Endothelial cell of umbilical vein (primary cell): ENCODE data around the gene PHF12. TPM values are rescaled to one million over a fixed set of nuclear protein-coding genes. Genes with fewer than 3 reads are reported as not detected.

ENCODE experiments used
- BruUV-seq: library from RNA; stranded (reverse); fragments of 400-500 nt; replicated peaks from 2 replicates; lab custom pipeline; 2021; lab: Mats Ljungman, UMichigan
- CTCF ChIA-PET: fragments of 300-600, 350-600 bp; sonication (Branson Sonifier 250); formaldehyde crosslinking; loops from one replicate; lab custom pipeline; 2021; ENCODE audit warnings: antibody characterized with exemption, inconsistent platforms; lab: Charles Lee
- POLR2A ChIA-PET: fragments of 300-600, 350-600 bp; sonication (Branson Sonifier 250); formaldehyde crosslinking; loops from one replicate; lab custom pipeline; 2021; ENCODE audit warnings: antibody characterized with exemption, inconsistent platforms; lab: Charles Lee
- DNase-seq: peaks from one replicate; pipeline ENCODE4 v3.0.0-alpha.2; 2011; ENCODE audit warnings: low read depth, low spot score
- FAIRE-seq: peaks from 2 replicates; lab custom pipeline; 2011; peaks lifted over from hg19 to GRCh38; lab: Jason Lieb, UNC
- H2AFZ ChIP-seq: 2 replicates; pipeline ENCODE4 v1.6.0; 2012; ENCODE audit warnings: low read depth, low read length, control low read depth, inconsistent platforms
- H3K27ac ChIP-seq: 2 replicates; pipeline ENCODE4 v1.5.1; 2011; ENCODE audit warnings: low read depth, mild to moderate bottlenecking, control low read depth, low read length, moderate library complexity; ENCODE audit not compliant: insufficient read depth
- H3K27me3 ChIP-seq, 2 experiments: 2 replicates each; pipeline versions ENCODE4 v1.6.0 to v1.6.1; 2011; ENCODE audit warnings: low read length in 2 of 2, mixed read lengths in 1 of 2; ENCODE audit not compliant: control insufficient read depth in 2 of 2, insufficient read depth in 2 of 2
- H3K36me3 ChIP-seq, 2 experiments: 2 replicates in 1 of 2; 3 replicates in 1 of 2; pipeline ENCODE4 v1.5.1; 2011; ENCODE audit warnings: low read length in 2 of 2, mild to moderate bottlenecking in 1 of 2, moderate library complexity in 1 of 2; ENCODE audit not compliant: control insufficient read depth in 2 of 2, insufficient read depth in 2 of 2; ENCODE audit errors: extremely low read depth in 1 of 2
- H3K4me1 ChIP-seq: 3 replicates; pipeline ENCODE4 v1.5.1; 2011; ENCODE audit warnings: mild to moderate bottlenecking, low read length; ENCODE audit not compliant: control insufficient read depth, insufficient read depth; ENCODE audit errors: extremely low read depth
- H3K4me2 ChIP-seq: 2 replicates; pipeline ENCODE4 v1.6.1; 2011; ENCODE audit warnings: low read length, control low read depth, mixed read lengths; ENCODE audit not compliant: insufficient read depth
- H3K4me3 ChIP-seq, 3 experiments: fragments of 200-600 bp in 1 of 3; sonication (generic), shearing (Covaris generic) in 1 of 3; replicated peaks in 1 of 3; 2 replicates each; pipeline ENCODE4 v1.5.1; 2011 to 2016; ENCODE audit warnings: control low read depth in 3 of 3, low read length in 3 of 3, mild to moderate bottlenecking in 2 of 3, inconsistent platforms in 1 of 3, low read depth in 1 of 3, moderate library complexity in 1 of 3; ENCODE audit not compliant: insufficient read depth in 1 of 3
- H3K79me2 ChIP-seq: 2 replicates; pipeline ENCODE4 v1.6.0; 2012; ENCODE audit warnings: low read length, inconsistent platforms; ENCODE audit not compliant: control insufficient read depth, insufficient read depth
- H3K9ac ChIP-seq: replicated peaks from 2 replicates; pipeline ENCODE3; 2011; ENCODE audit warnings: low read length, control low read depth; ENCODE audit not compliant: insufficient read depth; ENCODE audit errors: extremely low read depth
- H3K9me1 ChIP-seq: replicated peaks from 3 replicates; pipeline ENCODE4 v1.6.0; 2011; ENCODE audit warnings: mild to moderate bottlenecking, low read length; ENCODE audit not compliant: control insufficient read depth, insufficient read depth; ENCODE audit errors: extremely low read depth
- H3K9me3 ChIP-seq: replicated peaks from 2 replicates; pipeline ENCODE4 v1.5.1; 2012; ENCODE audit warnings: low read length, inconsistent platforms; ENCODE audit not compliant: control insufficient read depth, insufficient read depth
- H4K20me1 ChIP-seq: replicated peaks from 2 replicates; pipeline ENCODE3; 2011; ENCODE audit warnings: mild to moderate bottlenecking, low read length; ENCODE audit not compliant: control insufficient read depth, insufficient read depth; ENCODE audit errors: extremely low read depth
- CTCF ChIP-seq, 2 donors: IDR thresholded peaks; 1 replicate in 1 of 2; 2 replicates in 1 of 2; pipeline ENCODE4 v1.5.1; 2011; ENCODE audit warnings: low read length in 2 of 2, mild to moderate bottlenecking in 2 of 2, moderate library complexity in 2 of 2, control low read depth in 1 of 2, inconsistent platforms in 1 of 2, low read depth in 1 of 2; ENCODE audit not compliant: insufficient read depth in 1 of 2; ENCODE audit errors: extremely low read depth in 1 of 2
- EZH2 ChIP-seq: IDR thresholded peaks from 2 replicates; pipeline ENCODE4 v1.6.1; 2012; ENCODE audit warnings: borderline replicate concordance, low read depth, mild to moderate bottlenecking, moderate library complexity, low read length, inconsistent platforms; ENCODE audit not compliant: severe bottlenecking
- FOS ChIP-seq: IDR thresholded peaks from 2 replicates; pipeline ENCODE4 v1.6.1; 2011; ENCODE audit warnings: mild to moderate bottlenecking, low read length, moderate library complexity, borderline replicate concordance; ENCODE audit not compliant: insufficient read depth
- GATA2 ChIP-seq: IDR thresholded peaks from 2 replicates; pipeline ENCODE4 v1.7.0; 2011; ENCODE audit warnings: low read depth, mild to moderate bottlenecking, moderate library complexity, mixed read lengths, low read length; ENCODE audit not compliant: insufficient read length, insufficient read depth
- JUN ChIP-seq: IDR thresholded peaks from 2 replicates; pipeline ENCODE4 v1.6.1; 2011; ENCODE audit warnings: borderline replicate concordance, low read depth; ENCODE audit not compliant: insufficient read length, insufficient read depth
- MAX ChIP-seq: IDR thresholded peaks from 2 replicates; pipeline ENCODE4 v1.6.1; 2011; ENCODE audit not compliant: insufficient read depth, insufficient read length
- MYC ChIP-seq: IDR thresholded peaks from one replicate; pipeline ENCODE4 v1.6.1; 2011; ENCODE audit warnings: mild to moderate bottlenecking, low read depth, low read length
- POLR2A ChIP-seq: IDR thresholded peaks from 2 replicates; pipeline ENCODE4 v1.6.1; 2012; ENCODE audit warnings: low read depth, mild to moderate bottlenecking, control low read depth, low read length
- POLR2AphosphoS5 ChIP-seq: IDR thresholded peaks from 2 replicates; pipeline ENCODE4 v1.6.1; 2012; ENCODE audit warnings: low read depth, mild to moderate bottlenecking, control low read depth, low read length, moderate library complexity; ENCODE audit not compliant: insufficient read depth
- dilution Hi-C: fragments of 300-500 bp; cut with MboI; formaldehyde crosslinking; loops from one replicate; pipeline ENCODE4 v1.15.0; 2019; ENCODE audit warnings: low sequenced_read_pairs; ENCODE audit not compliant: extremely low pct_ligation_motif_present
- intact Hi-C: fragments of 100-400 bp; cut with micrococcal nuclease; formaldehyde crosslinking; loops from one replicate; pipeline ENCODE4 v1.10.0; 2022
- polyA plus RNA-seq, 4 experiments: library from polyadenylated mRNA; depleted of rRNA in 3 of 4; stranded (reverse) in 3 of 4; unstranded in 1 of 4; fragments of >200 nt; gene quantifications; 2 replicates each; pipeline versions ENCODE4 v1.2.1 to v1.2.3, GENCODE V29; 2011 to 2012; ENCODE audit warnings: missing spikeins in 1 of 4
- total RNA-seq: library from RNA; stranded (reverse); gene quantifications from 2 replicates; pipeline ENCODE4 v1.2.3, GENCODE V29; 2021

PHF12 gene
- total and polyA plus RNA-seq, 2 donors (not counting 3 experiments of a cell fraction or from before 2014, with no cell fraction given): 26.6 to 44.2 TPM

- BruUV-seq: no TSS peak
- H4K20me1 ChIP-seq: no peaks in the 10 kb centered on the region
- intact Hi-C loops (no loop called here), dilution Hi-C loops (no loop called here)
- H3K27me3 ChIP-seq: no peaks in the 10 kb centered on the region
- FAIRE-seq (no peak), DNase-seq (no peak)
- H3K9me3 ChIP-seq: no peaks in the 10 kb centered on the region
- no peak overlapping the region for H3K4me2 ChIP-seq
- H3K4me1 ChIP-seq: no peaks in the 10 kb centered on the region
- H3K9ac ChIP-seq: no peak overlapping the region
- H3K79me2 ChIP-seq: no peaks in the 10 kb centered on the region
- peaks cover 11 to 59% of the 10 kb centered on the region in 2 experiments for H3K36me3 ChIP-seq
- TF ChIP-seq JUN (no peak), POLR2AphosphoS5 (no peak), EZH2 (no peak), CTCF (IDR thresholded peaks at IDR 0.05; ENCODE audit: extremely low read depth in 1 of 2, insufficient read depth in 1 of 2, low read depth in 1 of 2, low read length in 2 of 2) (no peak), GATA2 (no peak), FOS (no peak), POLR2A (no peak), MYC (no peak), MAX (no peak)
- H3K4me3 ChIP-seq: no peak overlapping the region
- ChIA-PET CTCF (interaction anchor here (1.5 to 2.5 kb wide), 3 partner anchors 32 to 121 kb away, joined by 5 to 9 read pairs (median 6); no protein-coding TSS in a partner anchor), POLR2A (no interaction called here)
- H3K9me1 ChIP-seq: no peaks in the 10 kb centered on the region
- no peak overlapping the region for H3K27ac ChIP-seq
- no peak overlapping the region for H2AFZ ChIP-seq
Observed at GRCh38 chr17:28881533-28882056, 69.7 kb downstream of the PHF12 start.
